ENCODE measurements around the gene HOXA7. TPM values are rescaled to one million over a fixed set of nuclear protein-coding genes. Genes with fewer than 3 reads are reported as not detected.

Gene HOXA7
- total and polyA plus RNA-seq, 7 donors: 2.9 to 10.2 (median 6.2) TPM

- DNase-seq: no peak
- H3K4me1 ChIP-seq: peaks cover 43% of the 10 kb centered on the region
- peak in 1 of 4 donors; percentile 14 for ATAC-seq
- whole genome bisulfite sequencing, 3 donors: 70 to 77% (median 71%) methylated on average over 45 to 47 of the region's 47 CpGs
- H3K27ac ChIP-seq: peak overlapping the region; percentile 70
- no peaks in the 10 kb centered on the region for H3K9me3 ChIP-seq
- H3K27me3 ChIP-seq (ENCODE audit: insufficient read depth in 3 of 3, low read length in 2 of 3): no peaks in the 10 kb centered on the region
- H3K4me3 ChIP-seq: peak overlapping the region; percentile 70
- TF ChIP-seq CTCF (IDR thresholded peaks at IDR 0.05): no peak
- H3K36me3 ChIP-seq (ENCODE audit: insufficient read depth in 1 of 2, low read depth in 1 of 2): no peaks in the 10 kb centered on the region
- intact Hi-C loops (cut with DNase I): no loop called here
These were observed 48.8 kb downstream of the HOXA7 start for GRCh38 chr7:27107391-27108381.

GRCh38 chr7:27106901-27107240 lies 49.6 kb downstream of the HOXA7 start:
- DNase-seq (no peak), ATAC-seq (no peak)
- Histone ChIP-seq H3K9me3 (no peaks in the 10 kb centered on the region), H3K4me3 (peak overlapping the region; percentile 70), H3K27me3 (ENCODE audit: insufficient read depth in 3 of 3, low read length in 2 of 3) (no peaks in the 10 kb centered on the region), H3K36me3 (ENCODE audit: insufficient read depth in 1 of 2, low read depth in 1 of 2) (no peaks in the 10 kb centered on the region), H3K27ac (peak overlapping the region; percentile 70), H3K4me1 (peaks cover 34% of the 10 kb centered on the region)
- WGBS, 3 donors: 22 to 37% (median 27%) methylated on average over 14 of the region's 14 CpGs
- intact Hi-C loops (cut with DNase I): no loop called here
- TF ChIP-seq CTCF (IDR thresholded peaks at IDR 0.05): no peak

GRCh38 chr7:27106181-27106900 lies 50.1 kb downstream of the HOXA7 start:
- ATAC-seq (peak in 3 of 4 donors; percentile 70 to 77 (median 73)), DNase-seq (peak in 1 of 2 donors; percentile 67)
- Histone ChIP-seq H3K4me1 (peaks cover 29% of the 10 kb centered on the region), H3K36me3 (ENCODE audit: insufficient read depth in 1 of 2, low read depth in 1 of 2) (no peaks in the 10 kb centered on the region), H3K4me3 (peak overlapping the region; percentile 70), H3K9me3 (no peaks in the 10 kb centered on the region), H3K27me3 (ENCODE audit: insufficient read depth in 3 of 3, low read length in 2 of 3) (no peaks in the 10 kb centered on the region), H3K27ac (peak overlapping the region; percentile 70)
- intact Hi-C loops (cut with DNase I): no loop called here
- no peak for TF ChIP-seq CTCF (IDR thresholded peaks at IDR 0.05)
- WGBS, 3 donors: 7 to 12% (median 10%) methylated on average over 42 to 44 of the region's 44 CpGs

- H3K36me3 ChIP-seq (ENCODE audit: insufficient read depth in 1 of 2, low read depth in 1 of 2): peaks cover 0 to 4% of the 10 kb centered on the region in 2 donors
- peaks cover 24% of the 10 kb centered on the region for H3K4me1 ChIP-seq
- peak overlapping the region; percentile 70 for H3K27ac ChIP-seq
- ATAC-seq (no peak), DNase-seq (no peak)
- WGBS, 3 donors: 86 to 90% (median 88%) methylated on average over 13 of the region's 13 CpGs
- peak overlapping the region; percentile 70 for H3K4me3 ChIP-seq
- H3K27me3 ChIP-seq (ENCODE audit: insufficient read depth in 3 of 3, low read length in 2 of 3): no peaks in the 10 kb centered on the region
- no peak for TF ChIP-seq CTCF (IDR thresholded peaks at IDR 0.05)
- H3K9me3 ChIP-seq: no peaks in the 10 kb centered on the region
- intact Hi-C loops (cut with DNase I): no loop called here
These were observed 51.0 kb downstream of the HOXA7 start for GRCh38 chr7:27105301-27106031.
